NCI-H2029 treated with DMSO at 0.1 percent for 48 hours (cell line): ENCODE data around the gene QRFP.

Experiments used
- DNase-seq: peaks from one replicate; lab custom pipeline; 2025; lab: John Stamatoyannopoulos, UW

Gene QRFP

GRCh38 chr9:130933114-130934046 is 36.8 kb upstream of the QRFP start:
- DNase-seq: no peak

DNA sequence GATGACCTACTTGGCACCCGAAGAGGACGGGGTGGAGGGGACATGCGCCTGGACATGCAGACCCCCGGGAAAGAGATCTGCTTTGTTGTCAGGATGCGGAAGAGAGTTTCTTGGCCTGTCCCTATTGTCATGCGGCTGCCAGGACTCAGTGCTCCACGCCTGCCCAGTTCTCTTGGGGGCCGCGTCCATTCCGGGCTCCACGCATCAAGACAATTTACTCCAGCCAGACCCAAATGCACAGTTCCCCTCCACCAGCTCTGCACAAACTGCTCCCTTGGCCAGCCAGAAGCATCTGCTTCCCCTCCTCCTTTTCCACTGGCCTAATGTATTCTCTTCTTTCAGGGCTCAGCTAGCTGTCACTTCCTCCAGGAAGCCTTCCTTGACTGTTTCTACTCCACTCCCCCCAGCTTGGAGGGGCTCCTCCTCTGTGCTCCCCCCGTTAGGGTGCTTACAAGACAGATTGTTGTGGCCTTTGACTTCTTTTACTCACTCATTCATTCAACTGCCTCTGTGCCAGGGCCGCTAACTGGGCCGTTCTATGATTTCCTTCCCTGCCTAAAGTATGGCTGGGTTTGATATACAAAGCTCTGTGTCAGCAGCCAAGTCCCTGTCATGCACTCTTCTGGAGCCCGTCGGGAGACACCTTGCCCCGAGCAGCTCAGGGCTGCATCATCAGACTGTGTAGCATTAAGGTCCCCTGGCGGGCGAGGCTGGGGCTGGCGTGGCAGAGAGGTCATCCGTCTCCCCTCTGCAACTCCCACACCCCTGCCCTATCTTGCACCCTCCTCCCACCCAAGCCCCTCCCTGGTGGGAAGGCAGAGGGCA is 35.9 kb upstream of the QRFP start:
- no peak for DNase-seq

- DNase-seq: no peak
Observed at GRCh38 chr9:130931508-130932254, 35.1 kb upstream of the QRFP start.

DNA sequence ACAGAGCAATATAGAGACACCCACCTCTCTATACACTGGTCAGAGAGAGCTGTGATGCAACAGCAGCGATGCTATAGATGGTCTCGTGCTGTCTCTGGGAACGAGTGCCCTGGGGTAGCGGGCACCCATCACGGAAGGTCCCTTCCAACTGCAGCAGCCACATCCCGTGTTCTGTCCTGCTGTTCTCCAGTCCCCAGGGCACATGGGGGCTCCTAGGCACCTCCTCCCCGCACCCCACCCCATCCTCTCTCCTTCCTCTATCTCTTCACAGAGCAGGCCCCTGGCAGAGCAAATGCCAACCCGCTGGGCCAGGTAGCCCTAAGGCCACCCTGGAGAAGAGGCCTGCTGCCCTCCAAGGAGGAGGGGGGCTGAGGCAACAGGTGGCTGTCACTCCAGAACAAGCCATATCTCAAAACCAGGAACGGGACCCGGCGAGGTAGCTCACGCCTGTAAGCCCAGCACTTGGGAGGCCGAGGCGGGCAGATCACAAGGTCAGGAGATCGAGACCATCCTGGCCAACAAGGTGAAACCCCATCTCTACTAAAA is 34.3 kb upstream of the QRFP start:
- no peak for DNase-seq

DNA sequence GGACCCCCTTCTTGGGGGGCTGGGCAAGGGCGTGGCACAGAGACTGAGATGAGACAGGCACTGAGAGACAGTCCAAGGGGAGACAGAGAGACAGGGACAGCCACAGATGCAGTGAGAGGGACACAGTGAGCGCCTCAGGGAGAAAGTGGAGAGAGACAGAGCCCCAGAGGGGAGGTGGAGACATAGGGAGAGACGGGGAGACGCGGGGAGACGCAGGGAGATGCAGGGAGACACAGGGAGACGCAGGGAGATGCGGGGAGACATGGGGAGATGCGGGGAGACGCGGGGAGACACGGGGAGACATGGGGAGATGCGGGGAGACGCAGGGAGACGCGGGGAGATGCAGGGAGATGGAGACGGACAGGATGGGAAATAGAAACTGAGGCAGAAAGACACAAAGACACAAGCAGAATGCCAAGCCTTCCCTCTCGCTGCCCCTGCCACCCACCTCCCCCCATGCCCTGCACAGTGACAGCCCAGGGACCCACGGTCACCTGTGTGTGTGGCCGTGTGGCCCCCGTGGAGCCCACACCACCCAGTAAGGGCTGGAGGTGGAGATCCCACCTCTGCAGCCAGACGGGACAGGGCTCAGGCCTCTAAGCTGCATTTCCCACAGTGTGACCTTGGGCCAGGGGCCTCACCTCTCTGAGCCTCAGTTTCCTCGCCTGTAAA is 33.7 kb upstream of the QRFP start:
- no peak for DNase-seq

DNA sequence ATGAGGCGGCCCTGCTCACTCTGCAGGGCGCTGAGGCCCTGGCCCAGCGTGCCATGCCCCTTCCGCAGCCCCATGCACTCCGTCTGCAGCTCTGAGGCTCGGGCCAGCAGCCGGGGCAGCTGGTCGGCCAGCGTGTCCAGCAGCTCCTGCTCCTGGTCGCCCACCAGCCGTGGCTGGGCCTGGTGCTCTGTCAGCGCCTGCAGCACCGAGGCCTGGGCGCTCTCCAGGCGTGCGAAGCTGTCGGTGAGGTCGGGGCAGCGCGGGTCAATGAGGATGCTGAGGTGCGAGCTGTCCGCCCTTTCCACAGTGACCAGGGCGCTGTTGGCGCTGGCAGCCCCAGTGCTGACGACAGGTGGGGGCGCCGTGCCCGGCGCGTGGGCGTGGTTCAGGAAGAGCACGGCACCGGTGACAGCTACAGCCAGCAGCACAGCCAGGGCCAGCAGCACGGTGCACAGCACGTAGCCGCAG is 33.0 kb upstream of the QRFP start:
- no peak for DNase-seq

- DNase-seq: no peak
Observed at GRCh38 chr9:130927995-130928900, 31.6 kb upstream of the QRFP start.

DNA sequence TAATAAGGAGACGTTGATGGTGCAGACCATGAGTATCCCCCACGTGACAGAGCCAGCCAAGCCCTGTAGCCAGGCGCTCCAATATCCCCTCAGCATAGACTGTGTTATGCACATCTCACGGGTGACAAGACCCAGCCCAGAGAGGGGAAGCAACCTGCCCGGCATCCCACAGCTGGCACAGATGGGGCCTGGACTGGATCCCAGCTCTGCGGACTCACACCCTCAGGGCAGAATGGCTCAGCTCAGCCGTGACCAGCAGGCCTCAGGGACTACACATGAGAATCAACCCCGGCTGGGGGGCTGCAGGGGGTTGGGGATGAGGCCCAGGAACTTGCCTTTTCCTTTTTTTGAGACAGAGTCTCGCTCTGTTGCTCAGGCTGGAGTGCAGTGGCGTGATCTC is 30.7 kb upstream of the QRFP start:
- no peak for DNase-seq

DNA sequence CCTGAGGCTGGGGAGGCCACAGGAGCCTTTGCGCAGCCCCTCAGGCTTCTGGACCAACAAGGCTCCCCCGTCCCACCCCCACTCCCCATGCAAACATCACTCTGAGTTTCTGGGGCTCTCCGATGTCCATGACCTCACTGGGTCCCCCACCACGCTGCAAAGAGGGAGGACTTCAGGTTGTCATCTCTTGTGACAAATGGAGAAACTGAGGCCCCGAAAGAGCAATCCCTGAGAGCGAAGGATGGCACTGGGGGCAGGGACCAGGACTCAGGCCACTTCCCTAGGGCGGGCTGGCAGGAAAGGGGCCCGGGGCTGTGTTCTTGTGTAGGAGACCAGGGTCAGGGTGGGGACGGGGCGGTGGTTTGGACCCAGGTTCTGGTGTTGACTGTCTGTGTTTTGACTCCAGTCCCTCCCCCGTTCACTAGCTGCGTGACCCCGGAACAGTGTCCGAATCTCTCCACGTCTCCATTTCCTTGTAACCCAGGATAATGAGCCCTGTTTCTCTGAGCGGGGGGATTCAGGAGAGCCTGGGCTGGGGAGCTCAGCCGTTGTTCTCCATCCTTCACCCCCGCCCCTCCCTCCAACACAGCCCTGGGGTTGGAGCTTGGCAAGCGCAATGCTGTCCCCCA is 28.6 kb upstream of the QRFP start:
- no peak for DNase-seq

DNA sequence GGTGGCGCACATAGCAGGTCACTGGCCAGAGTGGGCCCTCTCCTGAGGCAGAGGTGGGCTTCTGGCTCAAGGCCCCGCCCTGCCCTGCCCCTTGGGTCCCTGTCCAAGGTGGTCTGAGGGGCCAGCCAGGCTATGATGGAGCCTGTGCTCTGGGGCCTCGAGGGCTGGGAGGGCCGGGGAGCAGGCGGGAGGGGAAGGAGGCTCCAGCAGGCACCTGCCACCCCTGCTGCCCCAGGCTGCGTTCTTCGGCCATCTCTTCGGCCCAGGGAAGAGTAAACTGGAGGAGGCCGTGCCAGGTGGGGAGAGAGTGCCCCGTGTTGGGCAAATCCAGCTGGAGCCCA is 27.8 kb upstream of the QRFP start:
- DNase-seq: no peak

- no peak for DNase-seq
Observed at GRCh38 chr9:130923611-130924447, 27.2 kb upstream of the QRFP start.

DNA sequence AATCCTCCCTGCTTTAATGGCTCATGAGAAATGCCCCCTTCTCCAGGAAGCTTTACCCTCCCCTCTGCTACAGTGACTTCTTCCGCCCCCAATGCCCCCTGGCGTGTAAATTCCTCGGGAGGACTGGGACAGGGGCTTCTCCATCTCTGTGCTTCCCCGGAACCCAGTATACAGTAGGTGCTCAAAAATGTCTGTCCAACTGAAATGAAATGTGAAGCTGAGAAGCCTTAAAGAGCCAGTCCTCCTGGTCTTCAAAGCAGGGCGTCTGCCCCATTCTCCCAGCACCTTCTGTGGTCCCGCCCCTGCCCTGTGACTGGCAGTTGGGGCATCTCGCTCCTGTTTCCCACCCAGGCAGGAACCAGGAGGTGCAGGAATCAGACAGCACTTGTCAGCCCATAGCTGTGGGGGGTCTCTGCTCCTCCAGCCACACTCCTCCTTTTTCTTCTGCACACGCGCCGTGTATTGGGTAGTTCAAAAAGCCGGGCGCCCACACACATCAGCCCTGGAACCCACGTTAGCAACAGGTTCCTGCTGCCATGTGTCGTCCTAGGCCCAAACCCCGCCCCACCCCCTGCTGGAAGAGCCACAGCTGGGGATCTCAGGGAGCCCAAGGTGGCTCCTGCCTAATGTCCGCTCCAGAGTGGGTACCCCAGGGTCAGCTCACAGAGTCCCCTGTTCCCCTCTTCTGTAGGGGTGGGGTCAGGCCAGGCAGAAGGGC is 26.4 kb upstream of the QRFP start:
- no peak for DNase-seq

- no peak for DNase-seq
Observed at GRCh38 chr9:130921989-130922892, 25.6 kb upstream of the QRFP start.

- no peak for DNase-seq
Observed at GRCh38 chr9:130921300-130921988, 24.8 kb upstream of the QRFP start.

GRCh38 chr9:130920762-130921299 is 24.2 kb upstream of the QRFP start:
- no peak for DNase-seq

- no peak for DNase-seq
Observed at GRCh38 chr9:130920233-130920632, 23.6 kb upstream of the QRFP start.
